22Rv1 (cell line): ENCODE measurements around the gene HCK.

Experiments used
- CTCF ChIP-seq: fragments of 450-650 bp; IDR thresholded peaks from 2 replicates; pipeline ENCODE4 v1.5.1; 2017; ENCODE audit warnings: mild to moderate bottlenecking
- ZFX ChIP-seq: fragments of 450-650 bp; IDR thresholded peaks from 2 replicates; pipeline ENCODE4 v1.6.1; 2017; ENCODE audit warnings: antibody characterized with exemption, borderline replicate concordance

- TF ChIP-seq CTCF: no peak
- no peak for TF ChIP-seq ZFX
Observed at GRCh38 chr20:32138921-32139320, 86.9 kb downstream of the HCK start.
